Endothelial cell of umbilical vein (primary cell): ENCODE measurements around the gene FADS2.

Experiments
- EZH2 ChIP-seq: IDR thresholded peaks from 2 replicates; pipeline ENCODE4 v1.6.1; 2012; ENCODE audit warnings: borderline replicate concordance, low read depth, mild to moderate bottlenecking, moderate library complexity, low read length, inconsistent platforms; ENCODE audit not compliant: severe bottlenecking
- GATA2 ChIP-seq: IDR thresholded peaks from 2 replicates; pipeline ENCODE4 v1.7.0; 2011; ENCODE audit warnings: low read depth, mild to moderate bottlenecking, moderate library complexity, mixed read lengths, low read length; ENCODE audit not compliant: insufficient read length, insufficient read depth
- JUN ChIP-seq: IDR thresholded peaks from 2 replicates; pipeline ENCODE4 v1.6.1; 2011; ENCODE audit warnings: borderline replicate concordance, low read depth; ENCODE audit not compliant: insufficient read length, insufficient read depth
- MYC ChIP-seq: IDR thresholded peaks from one replicate; pipeline ENCODE4 v1.6.1; 2011; ENCODE audit warnings: mild to moderate bottlenecking, low read depth, low read length
- POLR2A ChIP-seq: IDR thresholded peaks from 2 replicates; pipeline ENCODE4 v1.6.1; 2012; ENCODE audit warnings: low read depth, mild to moderate bottlenecking, control low read depth, low read length
- POLR2AphosphoS5 ChIP-seq: IDR thresholded peaks from 2 replicates; pipeline ENCODE4 v1.6.1; 2012; ENCODE audit warnings: low read depth, mild to moderate bottlenecking, control low read depth, low read length, moderate library complexity; ENCODE audit not compliant: insufficient read depth
- TF ChIP-seq, protein P1 (sequence below), 2 donors: IDR thresholded peaks; 1 replicate in 1 of 2; 2 replicates in 1 of 2; pipeline ENCODE4 v1.5.1; 2011; ENCODE audit warnings: low read length in 2 of 2, mild to moderate bottlenecking in 2 of 2, moderate library complexity in 2 of 2, control low read depth in 1 of 2, inconsistent platforms in 1 of 2, low read depth in 1 of 2; ENCODE audit not compliant: insufficient read depth in 1 of 2; ENCODE audit errors: extremely low read depth in 1 of 2
- TF ChIP-seq, protein P2 (sequence below): IDR thresholded peaks from 2 replicates; pipeline ENCODE4 v1.6.1; 2011; ENCODE audit not compliant: insufficient read depth, insufficient read length

DNA sequence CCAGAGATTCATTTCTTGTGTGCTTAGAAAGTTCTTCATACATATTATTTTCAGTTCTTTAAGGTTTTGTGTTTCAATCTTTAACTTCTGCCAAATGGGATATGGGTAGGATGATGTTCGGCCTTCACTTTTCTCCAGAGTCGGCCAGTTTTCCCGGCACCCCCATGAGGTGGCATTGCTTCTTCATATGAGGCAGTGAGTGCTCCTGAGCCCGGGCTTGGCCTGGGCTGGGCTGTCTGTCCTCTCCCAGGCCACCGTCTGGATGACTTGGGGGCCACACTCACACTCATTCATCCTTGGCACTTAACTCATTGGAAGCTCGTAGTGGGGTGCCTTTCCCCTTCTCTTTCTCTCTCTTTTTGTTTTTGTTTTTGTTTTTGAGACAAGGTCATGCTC is 23.8 kb downstream of the FADS2 start:
- TF ChIP-seq, protein P1, sequence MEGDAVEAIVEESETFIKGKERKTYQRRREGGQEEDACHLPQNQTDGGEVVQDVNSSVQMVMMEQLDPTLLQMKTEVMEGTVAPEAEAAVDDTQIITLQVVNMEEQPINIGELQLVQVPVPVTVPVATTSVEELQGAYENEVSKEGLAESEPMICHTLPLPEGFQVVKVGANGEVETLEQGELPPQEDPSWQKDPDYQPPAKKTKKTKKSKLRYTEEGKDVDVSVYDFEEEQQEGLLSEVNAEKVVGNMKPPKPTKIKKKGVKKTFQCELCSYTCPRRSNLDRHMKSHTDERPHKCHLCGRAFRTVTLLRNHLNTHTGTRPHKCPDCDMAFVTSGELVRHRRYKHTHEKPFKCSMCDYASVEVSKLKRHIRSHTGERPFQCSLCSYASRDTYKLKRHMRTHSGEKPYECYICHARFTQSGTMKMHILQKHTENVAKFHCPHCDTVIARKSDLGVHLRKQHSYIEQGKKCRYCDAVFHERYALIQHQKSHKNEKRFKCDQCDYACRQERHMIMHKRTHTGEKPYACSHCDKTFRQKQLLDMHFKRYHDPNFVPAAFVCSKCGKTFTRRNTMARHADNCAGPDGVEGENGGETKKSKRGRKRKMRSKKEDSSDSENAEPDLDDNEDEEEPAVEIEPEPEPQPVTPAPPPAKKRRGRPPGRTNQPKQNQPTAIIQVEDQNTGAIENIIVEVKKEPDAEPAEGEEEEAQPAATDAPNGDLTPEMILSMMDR (IDR thresholded peaks at IDR 0.05; ENCODE audit: extremely low read depth in 1 of 2, insufficient read depth in 1 of 2, low read depth in 1 of 2, low read length in 2 of 2), result no peak
- TF ChIP-seq, protein P2, sequence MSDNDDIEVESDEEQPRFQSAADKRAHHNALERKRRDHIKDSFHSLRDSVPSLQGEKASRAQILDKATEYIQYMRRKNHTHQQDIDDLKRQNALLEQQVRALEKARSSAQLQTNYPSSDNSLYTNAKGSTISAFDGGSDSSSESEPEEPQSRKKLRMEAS, result no peak
- no peak for TF ChIP-seq JUN
- TF ChIP-seq MYC, result no peak
- TF ChIP-seq EZH2, result no peak
- no peak for TF ChIP-seq POLR2A
- no peak for TF ChIP-seq POLR2AphosphoS5
- TF ChIP-seq GATA2, result no peak
